Heart left ventricle (tissue), 13 donors: ENCODE data around the gene MMP13.

ENCODE experiments used
- POLR2A ChIP-seq, 2 donors: fragments of 450-650 bp; IDR thresholded peaks; one replicate each; pipeline ENCODE4 v1.6.1; 2017; ENCODE audit warnings: antibody characterized with exemption in 2 of 2, mild to moderate bottlenecking in 2 of 2, moderate library complexity in 2 of 2
- TF ChIP-seq, protein P1 (sequence below), 12 donors: fragments of 200-600 bp; sonication (generic) in 4 of 12; IDR thresholded peaks; one replicate each; pipeline versions ENCODE4 v1.5.0 to v1.8.0; 2018 to 2022; ENCODE audit warnings: antibody characterized with exemption in 12 of 12, mild to moderate bottlenecking in 5 of 12
- donor health status: ischemic (EF 13 %, LVEDD 7.1; RV severe dilation, severe dysfunction).
- donor health status: DM: no; HTN: yes; CAD: no.
- donor health status: DM: no; HTN: no; CAD: no.
- donor health status: ischemic (EF 25% LVEDD 6.9; RV normal size, moderate dysfunction).
- donor health status: ischemic (EF 25% LVEDD 5.7; RV mildly dilated, moderate dysfunction).
- donor health status: ischemic (EF 35%, LVEDD 5.7; RV mildly dilated, moderate dysfunction).
- donor health status: nonischemic (EF 11% LVEDD 7.7; RV severe dilation, severe dysfunction).
- donor health status: DM: yes; HTN: yes; CAD: no.
- donor health status: PGD.
- donor health status: ischemic (EF 29% LVEDD 5.4; RV normal size, mild dysfunction).
- donor health status: nonischemic (EF 23%, LVEDD 6.1; RV moderate dilation, normal function).

DNA sequence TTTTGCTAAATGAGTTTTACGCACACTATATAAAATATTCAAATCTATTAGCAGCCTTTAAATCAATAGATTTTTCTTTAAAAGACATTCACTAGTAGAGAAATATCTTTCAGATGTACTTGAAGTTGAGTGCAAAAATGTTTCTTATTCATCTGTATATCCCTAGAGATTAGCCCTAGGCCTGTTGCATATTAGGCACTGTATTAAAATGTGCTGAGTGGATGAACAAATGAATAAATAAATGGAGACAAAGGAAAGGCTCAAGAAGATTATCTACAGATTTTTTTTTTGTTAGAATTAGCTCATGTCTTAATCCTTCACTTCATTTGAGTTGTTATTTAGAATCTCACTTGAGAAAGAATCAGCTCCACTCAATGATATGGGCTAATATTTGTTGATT lies 12.0 kb upstream of the MMP13 start:
- TF ChIP-seq, protein P1, sequence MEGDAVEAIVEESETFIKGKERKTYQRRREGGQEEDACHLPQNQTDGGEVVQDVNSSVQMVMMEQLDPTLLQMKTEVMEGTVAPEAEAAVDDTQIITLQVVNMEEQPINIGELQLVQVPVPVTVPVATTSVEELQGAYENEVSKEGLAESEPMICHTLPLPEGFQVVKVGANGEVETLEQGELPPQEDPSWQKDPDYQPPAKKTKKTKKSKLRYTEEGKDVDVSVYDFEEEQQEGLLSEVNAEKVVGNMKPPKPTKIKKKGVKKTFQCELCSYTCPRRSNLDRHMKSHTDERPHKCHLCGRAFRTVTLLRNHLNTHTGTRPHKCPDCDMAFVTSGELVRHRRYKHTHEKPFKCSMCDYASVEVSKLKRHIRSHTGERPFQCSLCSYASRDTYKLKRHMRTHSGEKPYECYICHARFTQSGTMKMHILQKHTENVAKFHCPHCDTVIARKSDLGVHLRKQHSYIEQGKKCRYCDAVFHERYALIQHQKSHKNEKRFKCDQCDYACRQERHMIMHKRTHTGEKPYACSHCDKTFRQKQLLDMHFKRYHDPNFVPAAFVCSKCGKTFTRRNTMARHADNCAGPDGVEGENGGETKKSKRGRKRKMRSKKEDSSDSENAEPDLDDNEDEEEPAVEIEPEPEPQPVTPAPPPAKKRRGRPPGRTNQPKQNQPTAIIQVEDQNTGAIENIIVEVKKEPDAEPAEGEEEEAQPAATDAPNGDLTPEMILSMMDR (IDR thresholded peaks at IDR 0.05) = no peak
- no peak for TF ChIP-seq POLR2A (IDR thresholded peaks at IDR 0.05)
